ENCODE results near the gene GATAD2A. TPM values are rescaled to one million over a fixed set of nuclear protein-coding genes. Genes with fewer than 3 reads are reported as not detected.
A peak's percentile ranks its signal among the peaks of the same experiment; 100 is the strongest.

Gene GATAD2A
- total and polyA plus RNA-seq, 10 of the 15 experiments (the other 5 are each of a cell fraction or from before 2014, with no cell fraction given), result 2.6 to 173 (median 32.0) TPM

GRCh38 chr19:19517235-19517619 is 111.8 kb downstream of the GATAD2A start:
- ChIA-PET RAD21 (ENCODE audit: unreplicated experiment) (no interaction called here), POLR2A (interaction anchor here (0.7 to 1.1 kb wide), 2 partner anchors 74 to 1482 kb away, joined by 3 to 4 read pairs; no protein-coding TSS in a partner anchor), SMC1A (ENCODE audit: uncharacterized antibody, unreplicated experiment) (no interaction called here), CTCF (interaction anchor here (1.1 to 3.0 kb wide), 4 partner anchors 14 to 144 kb away, joined by 3 to 11 read pairs (median 7); no protein-coding TSS in a partner anchor)
- Histone ChIP-seq H2AFZ (ENCODE audit: control insufficient read depth, low read depth, low read length) (no peak overlapping the region), H3K79me2 (ENCODE audit: control insufficient read depth, insufficient read depth, low read length) (peaks cover 42% of the 10 kb centered on the region), H4K20me1 (ENCODE audit: control insufficient read depth, insufficient read depth) (no peaks in the 10 kb centered on the region), H3K9me3 (replicated peaks; ENCODE audit: control insufficient read depth, insufficient read depth, low read length) (peaks cover 2% of the 10 kb centered on the region; the same call in 1 of the 3 replicates), H3K4me1 (ENCODE audit: control insufficient read depth, insufficient read depth, low read length) (peaks cover 9% of the 10 kb centered on the region; the same call in 1 of the 2 replicates), H3K4me3 (peak overlapping the region; percentile 85), H3K36me3 (ENCODE audit: control insufficient read depth in 2 of 2, insufficient read depth in 2 of 2, low read length in 1 of 2) (peaks cover 5 to 6% of the 10 kb centered on the region in 2 experiments; a peak in 3 of 4 replicates), H3K27me3 (replicated peaks in 1 of 2; ENCODE audit: control insufficient read depth in 2 of 2, insufficient read depth in 2 of 2, low read length in 1 of 2) (no peaks in the 10 kb centered on the region), H3K9ac (ENCODE audit: control insufficient read depth, insufficient read depth, low read length) (peak overlapping the region; percentile 95), H3K4me2 (ENCODE audit: control insufficient read depth, insufficient read depth) (peak overlapping the region; percentile 98), H3K27ac (ENCODE audit: control insufficient read depth, insufficient read depth) (no peak overlapping the region; the same call in 1 of the 2 replicates)
- no peak for FAIRE-seq
- BruUV-seq (replicated peaks), result no TSS peak
- in situ Hi-C loops (cut with MboI) (no loop called here), intact Hi-C loops (cut with micrococcal nuclease; ENCODE audit: unreplicated experiment) (no loop called here)
- WGBS (ENCODE audit: insufficient coverage, insufficient replicate concordance, low lambda C conversion rate, missing lambda C conversion rate), result 76% methylated on average over 10 of the region's 10 CpGs
- TF ChIP-seq MLLT1 (IDR thresholded peaks at IDR 0.05) (peak; percentile 61), NKRF (conservative IDR thresholded peaks at IDR 0.05) (no peak), SMAD5 (IDR thresholded peaks at IDR 0.05; ENCODE audit: low read depth) (no peak)
- no peak for DNase-seq (ENCODE audit: low read depth, low spot score)
- no peak for ATAC-seq

All from GM12878 (cell line).